HEK293T (cell line): Measurements from ENCODE around the gene CCDC201.
"Not testable (repeated sequence)": the region's sequence is repeated elsewhere in the genome, so short reads cannot be mapped to it uniquely, and the experiment has no call there.

Experiments
- BHLHE40 ChIP-seq: fragments of 450-650 bp; IDR thresholded peaks from 2 replicates; pipeline ENCODE4 v1.6.1; 2016; ENCODE audit warnings: mild to moderate bottlenecking, moderate library complexity, borderline replicate concordance
- ELF4 ChIP-seq: fragments of 450-650 bp; IDR thresholded peaks from 2 replicates; pipeline ENCODE4 v1.6.1; 2017; ENCODE audit warnings: antibody characterized with exemption
- FOXA1 ChIP-seq: fragments of 450-650 bp; IDR thresholded peaks from 2 replicates; pipeline ENCODE4 v1.6.1; 2016; ENCODE audit warnings: mild to moderate bottlenecking
- HDGF ChIP-seq: fragments of 450-650 bp; IDR thresholded peaks from 2 replicates; pipeline ENCODE4 v1.6.1; 2017; ENCODE audit warnings: antibody characterized with exemption, borderline replicate concordance
- NFRKB ChIP-seq: fragments of 450-650 bp; IDR thresholded peaks from 2 replicates; pipeline ENCODE4 v1.6.1; 2016; ENCODE audit warnings: mild to moderate bottlenecking, moderate library complexity
- SUZ12 ChIP-seq: fragments of 450-650 bp; IDR thresholded peaks from 2 replicates; pipeline ENCODE4 v1.6.1; 2016; ENCODE audit warnings: mild to moderate bottlenecking

- not testable (repeated sequence) for TF ChIP-seq ELF4, SUZ12, FOXA1, NFRKB, BHLHE40, HDGF
Observed at GRCh38 chr7:45838852-45839251, 34.0 kb downstream of the CCDC201 start.
